ENCODE measurements around the gene DAZAP1. TPM values are rescaled to one million over a fixed set of nuclear protein-coding genes. Genes with fewer than 3 reads are reported as not detected.
"Not testable (repeated sequence)": the region's sequence is repeated elsewhere in the genome, so short reads cannot be mapped to it uniquely, and the experiment has no call there.

Gene DAZAP1
- total RNA-seq, 4 donors from 2014 or later: 34.4 to 77.3 (median 67.7) TPM

DNA sequence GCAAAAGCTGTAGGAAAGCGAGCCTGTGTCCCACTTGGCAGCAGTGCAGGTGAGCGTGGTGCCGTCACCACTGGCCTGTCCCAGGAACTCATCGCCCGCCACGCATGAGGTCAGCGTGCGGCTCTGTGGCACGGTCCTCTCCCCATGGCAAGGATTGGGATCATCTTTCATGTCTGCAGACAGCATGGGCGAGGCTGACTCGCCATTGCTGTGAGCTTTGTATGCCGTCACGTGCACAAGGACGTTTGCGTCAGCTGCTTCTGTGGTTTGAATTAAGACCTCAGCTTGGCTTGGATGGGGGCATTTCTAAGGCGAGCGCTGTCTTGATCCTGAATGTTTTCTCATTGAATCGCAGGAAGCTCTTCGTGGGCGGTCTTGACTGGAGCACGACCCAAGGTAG, 9.8 kb downstream of the DAZAP1 start:
- Histone ChIP-seq H3K4me3 (replicated peaks in 1 of 3) (no peak overlapping the region), H3K4me1 (peaks cover 27 to 40% of the 10 kb centered on the region in 2 donors), H3K27ac (peak overlapping the region in 1 of 3 donors; percentile 93), H3K9me3 (no peaks in the 10 kb centered on the region), H3K27me3 (no peaks in the 10 kb centered on the region), H3K36me3 (peaks cover 29 to 30% of the 10 kb centered on the region in 2 donors)
- WGBS, 2 donors: 91% methylated on average over 21 of the region's 21 CpGs
- TF ChIP-seq, protein P1, sequence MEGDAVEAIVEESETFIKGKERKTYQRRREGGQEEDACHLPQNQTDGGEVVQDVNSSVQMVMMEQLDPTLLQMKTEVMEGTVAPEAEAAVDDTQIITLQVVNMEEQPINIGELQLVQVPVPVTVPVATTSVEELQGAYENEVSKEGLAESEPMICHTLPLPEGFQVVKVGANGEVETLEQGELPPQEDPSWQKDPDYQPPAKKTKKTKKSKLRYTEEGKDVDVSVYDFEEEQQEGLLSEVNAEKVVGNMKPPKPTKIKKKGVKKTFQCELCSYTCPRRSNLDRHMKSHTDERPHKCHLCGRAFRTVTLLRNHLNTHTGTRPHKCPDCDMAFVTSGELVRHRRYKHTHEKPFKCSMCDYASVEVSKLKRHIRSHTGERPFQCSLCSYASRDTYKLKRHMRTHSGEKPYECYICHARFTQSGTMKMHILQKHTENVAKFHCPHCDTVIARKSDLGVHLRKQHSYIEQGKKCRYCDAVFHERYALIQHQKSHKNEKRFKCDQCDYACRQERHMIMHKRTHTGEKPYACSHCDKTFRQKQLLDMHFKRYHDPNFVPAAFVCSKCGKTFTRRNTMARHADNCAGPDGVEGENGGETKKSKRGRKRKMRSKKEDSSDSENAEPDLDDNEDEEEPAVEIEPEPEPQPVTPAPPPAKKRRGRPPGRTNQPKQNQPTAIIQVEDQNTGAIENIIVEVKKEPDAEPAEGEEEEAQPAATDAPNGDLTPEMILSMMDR (IDR thresholded peaks at IDR 0.05): no peak
- TF ChIP-seq POLR2A (IDR thresholded peaks at IDR 0.05): no peak
- intact Hi-C loops (cut with DNase I): no loop called here
- no peak for DNase-seq

GRCh38 chr19:1417681-1418495, 10.5 kb downstream of the DAZAP1 start:
- intact Hi-C loops (cut with DNase I): no loop called here
- Histone ChIP-seq H3K27ac (no peak overlapping the region), H3K4me1 (peaks cover 27 to 34% of the 10 kb centered on the region in 2 donors), H3K27me3 (no peaks in the 10 kb centered on the region), H3K4me3 (replicated peaks in 1 of 3) (no peak overlapping the region), H3K36me3 (peaks cover 35 to 38% of the 10 kb centered on the region in 2 donors), H3K9me3 (no peaks in the 10 kb centered on the region)
- TF ChIP-seq, protein P1 (IDR thresholded peaks at IDR 0.05): no peak
- TF ChIP-seq POLR2A (IDR thresholded peaks at IDR 0.05): no peak
- WGBS, 2 donors: 79 to 89% methylated on average over 22 to 30 of the region's 30 CpGs
- no peak for DNase-seq

GRCh38 chr19:1418496-1418775, 11.1 kb downstream of the DAZAP1 start:
- intact Hi-C loops (cut with DNase I): no loop called here
- Histone ChIP-seq H3K4me3 (replicated peaks in 1 of 3) (no peak overlapping the region), H3K27me3 (no peaks in the 10 kb centered on the region), H3K4me1 (peaks cover 27 to 34% of the 10 kb centered on the region in 2 donors), H3K36me3 (peaks cover 41 to 43% of the 10 kb centered on the region in 2 donors), H3K9me3 (no peaks in the 10 kb centered on the region), H3K27ac (no peak overlapping the region)
- WGBS, 2 donors: 83 to 91% methylated on average over 13 of the region's 13 CpGs
- no peak for DNase-seq
- TF ChIP-seq POLR2A (IDR thresholded peaks at IDR 0.05): no peak
- TF ChIP-seq, protein P1 (IDR thresholded peaks at IDR 0.05): no peak

DNA sequence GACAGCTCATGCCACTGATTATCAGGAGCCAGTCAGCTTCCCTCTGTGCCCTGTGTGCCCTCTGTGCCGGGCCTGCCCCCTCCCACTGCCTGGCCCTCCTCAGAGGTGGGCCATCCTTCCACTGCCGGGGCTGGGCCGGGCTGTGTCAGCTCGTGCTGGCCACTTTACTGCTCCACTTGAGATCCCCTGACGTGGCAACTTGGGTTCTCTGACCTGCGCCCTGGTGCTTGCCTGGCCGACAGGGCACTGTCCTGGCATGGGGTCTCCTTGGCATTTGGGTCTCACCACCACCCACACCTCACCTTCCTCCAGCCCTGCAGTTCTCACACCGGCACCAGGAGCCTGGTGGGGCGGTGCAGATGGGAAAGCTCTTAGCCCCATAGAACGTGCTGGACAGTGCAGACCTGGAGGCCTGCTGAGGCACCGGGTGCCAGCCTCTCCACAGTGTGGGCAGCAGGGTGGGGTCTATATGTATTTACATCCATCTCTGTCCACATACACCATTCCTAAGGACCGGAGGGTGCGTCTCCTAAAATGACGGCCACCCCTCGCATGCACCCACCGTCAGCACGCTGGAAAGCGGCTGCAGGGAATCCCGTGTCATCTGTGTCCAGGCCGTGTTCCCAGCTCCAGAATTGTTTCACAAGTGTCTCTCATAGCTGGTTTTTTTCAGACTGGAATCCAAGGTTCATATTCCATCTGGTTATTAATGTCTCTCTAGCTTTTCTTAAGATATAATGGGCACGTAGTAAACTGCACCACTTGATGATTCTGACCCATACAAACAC, 11.8 kb downstream of the DAZAP1 start:
- no peak for DNase-seq
- H3K27me3 ChIP-seq: no peaks in the 10 kb centered on the region
- H3K9me3 ChIP-seq: no peaks in the 10 kb centered on the region
- H3K4me1 ChIP-seq: peaks cover 27 to 33% of the 10 kb centered on the region in 2 donors
- H3K36me3 ChIP-seq: peaks cover 47 to 49% of the 10 kb centered on the region in 2 donors
- WGBS, 2 donors: 89 to 95% methylated on average over 13 to 19 of the region's 21 CpGs
- H3K4me3 ChIP-seq (replicated peaks in 1 of 3): no peak overlapping the region
- intact Hi-C loops (cut with DNase I): no loop called here
- H3K27ac ChIP-seq: no peak overlapping the region
- TF ChIP-seq POLR2A (IDR thresholded peaks at IDR 0.05): no peak
- TF ChIP-seq, protein P1 (IDR thresholded peaks at IDR 0.05): no peak

DNA sequence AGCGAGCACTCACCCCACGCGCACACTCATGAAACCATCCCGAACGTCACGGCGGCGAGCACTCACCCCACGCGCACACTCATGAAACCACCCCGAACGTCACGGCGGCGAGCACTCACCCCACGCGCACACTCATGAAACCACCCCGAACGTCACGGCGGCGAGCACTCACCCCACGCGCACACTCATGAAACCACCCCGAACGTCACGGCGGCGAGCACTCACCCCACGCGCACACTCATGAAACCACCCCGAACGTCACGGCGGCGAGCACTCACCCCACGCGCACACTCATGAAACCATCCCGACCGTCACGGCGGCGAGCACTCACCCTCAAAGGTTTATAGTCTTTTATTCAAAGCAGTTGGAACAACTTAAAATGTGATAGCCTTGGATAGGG, 12.7 kb downstream of the DAZAP1 start:
- H3K9me3 ChIP-seq; H3K27me3 ChIP-seq; DNase-seq; H3K27ac ChIP-seq; H3K4me3 ChIP-seq (replicated peaks in 1 of 3); intact Hi-C loops (cut with DNase I): not testable (repeated sequence)
- Histone ChIP-seq H3K36me3 (peaks cover 51 to 56% of the 10 kb centered on the region in 2 donors), H3K4me1 (peaks cover 23 to 24% of the 10 kb centered on the region in 2 donors)
- 95 to 97% methylated on average over 11 to 15 of the region's 43 CpGs for WGBS, 2 donors
